ENCODE results near the gene MDP1.

GRCh38 chr14:24198814-24199524 is 16.9 kb downstream of the MDP1 start:
- TF ChIP-seq CTCF (IDR thresholded peaks at IDR 0.05 in 4 of 5, conservative IDR thresholded peaks at IDR 0.05 in 1 of 5) (no peak), POLR2A (IDR thresholded peaks at IDR 0.05) (no peak)

Measured in gastrocnemius medialis (tissue), 4 donors.